Immature natural killer cell (primary cell): ENCODE measurements around the gene DAG1. TPM values are rescaled to one million over a fixed set of nuclear protein-coding genes. Genes with fewer than 3 reads are reported as not detected.

Experiments
- DNase-seq, 3 donors: peaks; one replicate each; pipeline ENCODE4 v3.0.0; 2022; ENCODE audit warnings: mixed read lengths in 1 of 3
- H3K27ac Mint-ChIP-seq, 6 donors: one replicate each; pipeline ENCODE4 v1.8.0; 2020; ENCODE audit warnings: mixed read lengths in 6 of 6, mild to moderate bottlenecking in 5 of 6, inconsistent platforms in 4 of 6, moderate library complexity in 3 of 6
- H3K27me3 Mint-ChIP-seq, 3 donors: one replicate each; pipeline ENCODE4 v1.8.0; 2020 to 2021; ENCODE audit warnings: low read depth in 3 of 3, mild to moderate bottlenecking in 3 of 3, mixed read lengths in 3 of 3, moderate library complexity in 3 of 3, inconsistent platforms in 1 of 3
- H3K36me3 Mint-ChIP-seq, 3 donors: one replicate each; pipeline ENCODE4 v1.8.0; 2020; ENCODE audit warnings: mixed read lengths in 3 of 3, inconsistent platforms in 2 of 3, mild to moderate bottlenecking in 2 of 3
- H3K4me1 Mint-ChIP-seq, 2 donors: one replicate each; pipeline ENCODE4 v1.8.0; 2020; ENCODE audit warnings: inconsistent platforms in 2 of 2, mild to moderate bottlenecking in 2 of 2, mixed read lengths in 2 of 2, moderate library complexity in 1 of 2
- H3K4me3 Mint-ChIP-seq, 5 donors: one replicate each; pipeline ENCODE4 v1.8.0; 2020; ENCODE audit warnings: mild to moderate bottlenecking in 5 of 5, mixed read lengths in 5 of 5, inconsistent platforms in 3 of 5, moderate library complexity in 3 of 5
- H3K9me3 Mint-ChIP-seq, 6 donors: one replicate each; pipeline ENCODE4 v1.8.0; 2020; ENCODE audit warnings: mild to moderate bottlenecking in 6 of 6, mixed read lengths in 6 of 6, inconsistent platforms in 4 of 6, moderate library complexity in 3 of 6
- polyA plus RNA-seq, 3 donors: library from polyadenylated mRNA; unstranded; fragments of 300-500 nt; fragmentation: Illumina TruSeq; gene quantifications; one replicate each; pipeline ENCODE4 v1.2.3, GENCODE V29; 2021

The DAG1 gene
- polyA plus RNA-seq: 1 to 10 TPM; 3.2 to 6.0 (median 3.7) TPM

DNA sequence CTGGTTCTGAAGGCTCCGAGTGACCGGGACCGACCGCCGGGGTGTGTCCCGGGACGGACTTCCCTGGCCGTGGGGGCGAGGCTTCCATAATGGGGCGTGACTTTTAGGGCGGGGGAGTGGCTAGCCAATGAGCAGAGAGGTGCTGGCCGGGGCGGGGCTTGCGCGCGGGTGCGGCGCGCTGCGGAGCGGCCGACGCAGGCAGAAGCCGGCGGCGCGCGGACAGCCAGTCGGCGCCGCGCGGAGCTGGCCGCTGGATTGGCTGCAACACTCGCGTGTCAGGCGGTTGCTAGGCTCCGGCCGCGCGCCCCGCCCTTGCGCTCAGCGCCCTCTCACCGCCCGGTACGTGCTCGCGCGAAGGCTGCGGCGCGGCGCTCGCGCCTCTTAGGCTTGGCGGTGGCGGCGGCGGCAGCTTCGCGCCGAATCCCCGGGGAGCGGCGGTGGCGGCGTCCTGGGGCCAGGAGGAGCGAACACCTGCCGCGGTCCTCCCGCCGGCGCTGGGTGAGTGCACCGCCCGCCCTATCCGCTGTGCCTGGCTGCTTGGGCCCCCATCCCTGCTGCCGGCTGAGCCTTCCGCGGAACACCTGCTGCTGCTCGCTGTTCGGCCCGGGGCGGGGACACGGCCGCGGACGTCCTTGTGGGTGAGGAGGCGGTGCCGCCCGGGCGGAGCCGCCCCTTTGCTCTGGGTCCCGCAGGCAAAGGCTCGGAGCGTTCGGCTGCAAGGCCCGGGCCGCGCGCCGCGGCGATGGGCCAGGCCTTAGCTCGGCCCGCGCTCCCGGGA is at the start of gene DAG1:
Gene DAG1, plus strand, starts transcription at position 332 of the 778 bp plus-strand sequence. CDS start 40,268 bp downstream, outside the sequence.
- peak; percentile 92 to 95 (median 95) for DNase-seq
- H3K27ac Mint-ChIP-seq: peak within 1 kb of the TSS; percentile 87 to 96 (median 93)
- peaks cover 0 to 5% (median 0%) of the 10 kb centered on the region in 3 donors for H3K36me3 Mint-ChIP-seq
- no peaks in the 10 kb centered on the region for H3K9me3 Mint-ChIP-seq
- H3K4me1 Mint-ChIP-seq: peaks cover 23% of the 10 kb centered on the region in 2 donors
- H3K4me3 Mint-ChIP-seq: peak within 1 kb of the TSS; percentile 88 to 91 (median 90)
- peaks cover 0 to 3% (median 1%) of the 10 kb centered on the region in 3 donors for H3K27me3 Mint-ChIP-seq

DNA sequence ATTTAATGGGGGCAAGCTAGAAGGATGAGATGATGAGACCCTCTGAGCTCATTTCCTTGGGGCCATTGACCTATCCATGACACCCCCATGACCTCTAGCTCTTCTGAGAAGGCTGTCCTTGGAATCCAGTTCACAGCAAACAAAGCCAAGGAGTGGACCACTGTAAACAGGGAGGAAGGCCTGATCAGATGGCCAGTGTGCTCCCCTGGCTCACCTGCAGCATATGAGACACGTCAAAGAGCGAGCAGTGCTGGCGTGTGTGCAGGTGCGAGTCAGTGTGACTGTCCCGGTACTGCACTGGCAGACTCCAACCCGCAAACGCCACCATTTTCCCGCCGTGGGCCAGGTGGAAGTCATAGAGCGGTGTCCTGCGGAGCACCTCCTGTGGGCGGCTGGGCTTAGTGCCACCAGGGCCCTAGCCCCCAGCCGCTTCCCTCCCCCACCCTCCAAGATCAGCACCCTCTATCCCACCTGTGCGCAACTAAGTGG is 48.1 kb upstream of the DAG1 start:
- H3K9me3 Mint-ChIP-seq: no peaks in the 10 kb centered on the region
- H3K4me3 Mint-ChIP-seq: peak overlapping the region; percentile 59 to 74 (median 70)
- peaks cover 63 to 66% of the 10 kb centered on the region in 2 donors for H3K4me1 Mint-ChIP-seq
- H3K27me3 Mint-ChIP-seq: peaks cover 0 to 2% (median 2%) of the 10 kb centered on the region in 3 donors
- H3K36me3 Mint-ChIP-seq: peaks cover 0 to 14% (median 7%) of the 10 kb centered on the region in 3 donors
- DNase-seq: peak in 1 of 3 donors; percentile 18
- peak overlapping the region in 5 of 6 donors; percentile 30 to 55 (median 40) for H3K27ac Mint-ChIP-seq

DNA sequence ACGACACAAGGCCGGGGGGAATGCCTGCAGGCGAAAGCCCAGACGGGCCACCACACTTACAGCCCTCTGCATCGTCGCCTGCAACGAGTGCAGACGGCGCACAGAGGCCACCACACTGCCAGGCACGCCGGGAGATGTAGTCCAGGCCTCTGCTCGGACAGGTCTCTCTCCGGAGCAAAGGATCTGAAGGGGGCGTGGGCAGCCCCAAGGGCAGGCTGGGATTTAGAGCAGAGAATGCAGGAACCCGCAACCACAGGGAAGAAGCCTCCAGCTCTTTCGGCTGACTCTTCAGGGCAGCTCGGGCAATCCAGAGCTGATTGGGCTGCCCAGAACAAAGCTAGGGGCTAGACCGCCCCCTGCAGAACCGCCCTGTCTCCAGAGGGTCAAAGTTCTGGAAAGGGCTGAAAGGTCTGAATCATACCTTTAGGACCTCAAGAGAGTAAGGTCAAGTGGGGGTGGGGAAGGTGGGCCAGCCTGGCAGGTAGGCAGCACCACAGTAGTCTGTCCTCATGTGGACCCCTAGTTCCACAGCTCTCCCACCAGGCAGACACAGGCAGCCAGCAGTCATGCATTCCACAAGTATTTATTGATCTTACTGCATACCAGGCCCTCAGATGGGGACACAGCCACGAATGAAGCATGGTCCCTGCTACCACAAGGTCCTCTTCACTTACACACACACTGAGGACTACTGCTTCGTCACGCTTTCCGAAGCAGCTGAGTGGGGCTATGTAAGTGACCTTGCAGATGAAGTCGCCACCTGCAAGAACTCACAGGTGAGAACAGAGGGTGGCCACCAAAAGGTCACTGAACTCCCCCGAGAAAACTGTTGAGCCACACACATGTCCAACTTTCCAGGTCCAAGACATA is 47.5 kb upstream of the DAG1 start, which contains the start of gene AMT:
Gene AMT, minus strand, starts transcription at position 95 of the 870 bp plus-strand sequence. Its CDS starts 23 bp downstream, at position 72.
- H3K36me3 Mint-ChIP-seq: peaks cover 0 to 14% (median 7%) of the 10 kb centered on the region in 3 donors
- no peak for DNase-seq
- H3K27me3 Mint-ChIP-seq: peaks cover 0 to 2% (median 0%) of the 10 kb centered on the region in 3 donors
- no peaks in the 10 kb centered on the region for H3K9me3 Mint-ChIP-seq
- H3K4me1 Mint-ChIP-seq: peaks cover 56 to 59% of the 10 kb centered on the region in 2 donors
- H3K4me3 Mint-ChIP-seq: peak within 1 kb of the TSS; percentile 59 to 74 (median 70)
- H3K27ac Mint-ChIP-seq: peak within 1 kb of the TSS in 5 of 6 donors; percentile 31 to 64 (median 51)

DNA sequence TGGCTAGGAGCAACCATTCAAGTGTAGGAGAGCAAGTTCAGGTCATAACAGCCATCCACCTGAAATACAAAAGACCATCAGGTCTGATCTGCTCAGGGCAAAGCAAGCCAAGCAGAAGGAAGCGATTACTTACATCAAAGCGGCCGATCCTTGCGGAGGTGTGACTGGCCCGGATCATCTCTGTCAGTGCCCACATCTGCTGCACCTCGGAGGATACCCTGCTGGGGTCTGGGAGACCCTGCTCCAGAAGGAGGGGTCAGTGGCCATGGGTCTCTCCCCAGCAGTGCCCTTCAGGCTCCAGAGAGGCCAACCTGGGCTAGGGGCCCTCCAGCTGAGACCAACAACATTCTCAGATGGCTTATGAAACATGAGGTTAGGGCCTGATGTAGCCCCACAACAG is 45.3 kb upstream of the DAG1 start:
- Mint-ChIP-seq H3K4me1 (peaks cover 51 to 53% of the 10 kb centered on the region in 2 donors), H3K4me3 (peak overlapping the region in 1 of 5 donors; percentile 10), H3K27me3 (peaks cover 0 to 10% (median 4%) of the 10 kb centered on the region in 3 donors), H3K36me3 (peaks cover 0 to 10% (median 5%) of the 10 kb centered on the region in 3 donors), H3K9me3 (no peaks in the 10 kb centered on the region), H3K27ac (peak overlapping the region in 3 of 6 donors; percentile 14 to 54 (median 48))
- DNase-seq: no peak

DNA sequence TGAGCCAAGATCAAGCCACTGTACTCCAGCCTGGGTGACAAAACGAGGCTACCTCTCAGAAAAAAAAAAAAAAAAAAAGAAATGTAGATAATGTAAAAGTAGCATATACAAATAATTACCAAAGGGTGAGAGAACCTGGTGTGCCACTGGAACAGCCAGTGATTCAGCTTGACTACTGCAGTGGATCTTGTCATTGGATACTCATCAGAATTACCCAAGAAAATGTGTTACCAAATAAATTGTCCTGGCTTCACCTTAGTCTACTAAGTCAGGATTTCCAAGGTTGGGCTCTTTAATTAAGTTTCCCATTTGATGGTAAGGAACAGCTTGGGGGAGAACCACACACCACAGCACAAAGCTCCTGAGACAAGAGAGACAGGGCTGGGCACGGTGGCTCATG is 42.5 kb upstream of the DAG1 start:
- H3K4me1 Mint-ChIP-seq: peaks cover 31 to 40% of the 10 kb centered on the region in 2 donors
- H3K27ac Mint-ChIP-seq: peak overlapping the region in 1 of 6 donors; percentile 72
- DNase-seq: no peak
- peaks cover 0 to 5% (median 4%) of the 10 kb centered on the region in 3 donors for H3K36me3 Mint-ChIP-seq
- peaks cover 0 to 9% (median 4%) of the 10 kb centered on the region in 3 donors for H3K27me3 Mint-ChIP-seq
- peak overlapping the region; percentile 68 to 98 (median 77) for H3K4me3 Mint-ChIP-seq
- no peaks in the 10 kb centered on the region for H3K9me3 Mint-ChIP-seq

DNA sequence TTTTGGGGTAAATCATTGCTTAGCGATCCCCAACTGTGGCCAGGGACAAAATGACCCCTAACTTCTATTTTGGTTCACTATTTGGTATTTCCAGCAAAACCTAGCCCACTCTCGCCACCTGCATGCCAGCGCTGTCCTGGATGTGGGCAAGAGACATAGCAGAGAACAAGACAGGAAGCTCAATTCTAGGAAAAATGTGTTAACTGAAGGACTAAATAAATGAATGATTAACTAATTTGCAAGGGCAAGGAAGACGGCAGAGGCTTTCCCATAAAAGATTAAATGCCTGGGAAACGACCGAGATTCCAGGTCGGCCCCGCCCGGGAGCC is 41.4 kb upstream of the DAG1 start:
- peaks cover 0 to 9% (median 4%) of the 10 kb centered on the region in 3 donors for H3K27me3 Mint-ChIP-seq
- no peak for DNase-seq
- no peaks in the 10 kb centered on the region for H3K9me3 Mint-ChIP-seq
- H3K27ac Mint-ChIP-seq: peak overlapping the region; percentile 91 to 96 (median 94)
- peaks cover 23 to 32% of the 10 kb centered on the region in 2 donors for H3K4me1 Mint-ChIP-seq
- peak overlapping the region; percentile 95 to 98 (median 97) for H3K4me3 Mint-ChIP-seq
- H3K36me3 Mint-ChIP-seq: peaks cover 0 to 5% (median 4%) of the 10 kb centered on the region in 3 donors

DNA sequence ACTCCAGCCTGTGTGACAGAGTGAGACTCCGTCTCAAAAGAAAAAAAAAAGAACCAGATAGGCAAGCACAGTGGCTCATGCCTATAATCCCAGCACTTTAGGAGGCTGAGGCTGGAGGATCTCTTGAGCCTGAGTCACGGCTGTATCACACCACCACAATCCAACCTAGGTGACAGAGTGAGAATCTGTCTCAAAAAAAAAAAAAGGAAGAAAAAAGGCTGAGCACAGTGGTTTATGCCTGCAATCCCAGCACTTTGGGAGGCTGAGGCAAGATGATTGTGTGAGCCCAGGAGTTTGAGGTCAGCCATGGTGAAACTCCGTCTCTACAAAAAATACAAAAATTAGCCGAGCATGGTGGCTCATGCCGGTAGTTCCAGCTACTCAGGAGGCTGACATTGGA is 35.3 kb upstream of the DAG1 start:
- no peaks in the 10 kb centered on the region for H3K36me3 Mint-ChIP-seq
- H3K27ac Mint-ChIP-seq: no peak overlapping the region
- H3K9me3 Mint-ChIP-seq: no peaks in the 10 kb centered on the region
- DNase-seq: no peak
- peaks cover 3 to 9% of the 10 kb centered on the region in 2 donors for H3K4me1 Mint-ChIP-seq
- H3K27me3 Mint-ChIP-seq: peaks cover 0 to under 1% (median 0%) of the 10 kb centered on the region in 3 donors
- no peak overlapping the region for H3K4me3 Mint-ChIP-seq

DNA sequence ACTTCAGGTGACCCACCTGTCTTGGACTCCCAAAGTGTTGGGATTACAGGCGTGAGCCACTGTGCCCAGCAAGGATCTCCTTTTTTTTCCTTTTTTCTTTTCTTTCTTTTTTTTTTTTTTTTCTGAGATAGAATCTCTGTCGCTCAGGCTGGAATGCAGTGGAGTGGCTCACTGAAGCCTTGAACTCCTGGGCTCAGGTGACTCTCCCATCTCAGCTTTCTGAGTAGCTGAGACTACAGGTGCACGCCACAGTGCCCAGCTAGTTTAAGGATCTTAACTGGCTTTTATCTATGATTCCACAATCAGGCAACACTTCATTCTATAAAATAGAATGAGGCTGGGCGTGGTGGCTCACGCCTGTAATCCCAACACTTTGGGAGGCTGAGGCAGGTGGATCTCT is 24.7 kb upstream of the DAG1 start:
- Mint-ChIP-seq H3K27me3 (peaks cover 0 to 2% (median 1%) of the 10 kb centered on the region in 3 donors), H3K9me3 (no peaks in the 10 kb centered on the region), H3K4me1 (peaks cover 15 to 16% of the 10 kb centered on the region in 2 donors), H3K27ac (peak overlapping the region in 3 of 6 donors; percentile 45 to 62 (median 56)), H3K36me3 (no peaks in the 10 kb centered on the region), H3K4me3 (no peak overlapping the region)
- no peak for DNase-seq

DNA sequence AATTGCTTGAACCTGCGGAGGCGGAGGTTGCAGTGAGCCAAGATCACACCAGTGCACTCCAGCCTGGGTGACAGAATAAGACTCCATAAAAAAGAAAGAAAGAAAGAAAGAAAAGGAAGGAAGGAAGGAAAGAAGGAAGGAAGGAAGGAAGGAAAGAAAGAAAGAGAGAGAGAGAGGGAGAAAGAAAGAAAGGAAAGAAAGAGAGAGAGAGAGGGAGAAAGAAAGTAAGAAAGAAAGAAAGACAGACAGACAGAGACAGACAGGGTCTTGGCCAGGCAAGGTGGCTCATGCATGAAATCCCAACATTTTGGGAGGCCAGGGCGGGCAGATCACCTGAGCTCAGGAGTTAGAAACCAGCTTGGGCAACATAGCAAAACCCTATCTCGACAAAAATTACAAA is 16.4 kb upstream of the DAG1 start:
- H3K27ac Mint-ChIP-seq: no peak overlapping the region
- H3K27me3 Mint-ChIP-seq: peaks cover 0 to 3% (median 0%) of the 10 kb centered on the region in 3 donors
- DNase-seq: no peak
- peaks cover 4 to 6% of the 10 kb centered on the region in 2 donors for H3K4me1 Mint-ChIP-seq
- H3K4me3 Mint-ChIP-seq: no peak overlapping the region
- no peaks in the 10 kb centered on the region for H3K36me3 Mint-ChIP-seq
- H3K9me3 Mint-ChIP-seq: no peaks in the 10 kb centered on the region

DNA sequence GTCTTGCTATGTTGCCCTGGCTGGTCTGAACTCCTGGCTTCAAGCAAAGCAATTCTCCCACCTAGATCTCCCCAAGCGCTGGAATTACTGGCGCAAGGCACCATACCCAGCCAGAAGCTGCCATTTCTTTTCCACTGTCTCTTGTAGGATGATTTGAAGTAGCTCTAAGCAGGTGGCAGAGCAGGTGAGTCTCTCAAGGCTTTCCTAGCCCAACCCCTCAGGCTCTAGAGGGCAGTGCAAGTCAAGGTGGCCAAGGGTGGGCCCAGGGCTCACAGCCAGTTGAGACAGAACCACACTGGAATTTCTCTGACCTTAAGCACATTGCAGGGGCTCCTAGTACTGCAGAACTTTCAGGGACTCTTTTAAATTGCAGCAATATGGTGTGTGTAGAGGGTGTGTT is 15.6 kb upstream of the DAG1 start:
- H3K4me3 Mint-ChIP-seq: no peak overlapping the region
- H3K27ac Mint-ChIP-seq: no peak overlapping the region
- no peaks in the 10 kb centered on the region for H3K36me3 Mint-ChIP-seq
- H3K9me3 Mint-ChIP-seq: no peaks in the 10 kb centered on the region
- no peak for DNase-seq
- peaks cover 0 to 3% (median 2%) of the 10 kb centered on the region in 3 donors for H3K27me3 Mint-ChIP-seq
- no peaks in the 10 kb centered on the region for H3K4me1 Mint-ChIP-seq

DNA sequence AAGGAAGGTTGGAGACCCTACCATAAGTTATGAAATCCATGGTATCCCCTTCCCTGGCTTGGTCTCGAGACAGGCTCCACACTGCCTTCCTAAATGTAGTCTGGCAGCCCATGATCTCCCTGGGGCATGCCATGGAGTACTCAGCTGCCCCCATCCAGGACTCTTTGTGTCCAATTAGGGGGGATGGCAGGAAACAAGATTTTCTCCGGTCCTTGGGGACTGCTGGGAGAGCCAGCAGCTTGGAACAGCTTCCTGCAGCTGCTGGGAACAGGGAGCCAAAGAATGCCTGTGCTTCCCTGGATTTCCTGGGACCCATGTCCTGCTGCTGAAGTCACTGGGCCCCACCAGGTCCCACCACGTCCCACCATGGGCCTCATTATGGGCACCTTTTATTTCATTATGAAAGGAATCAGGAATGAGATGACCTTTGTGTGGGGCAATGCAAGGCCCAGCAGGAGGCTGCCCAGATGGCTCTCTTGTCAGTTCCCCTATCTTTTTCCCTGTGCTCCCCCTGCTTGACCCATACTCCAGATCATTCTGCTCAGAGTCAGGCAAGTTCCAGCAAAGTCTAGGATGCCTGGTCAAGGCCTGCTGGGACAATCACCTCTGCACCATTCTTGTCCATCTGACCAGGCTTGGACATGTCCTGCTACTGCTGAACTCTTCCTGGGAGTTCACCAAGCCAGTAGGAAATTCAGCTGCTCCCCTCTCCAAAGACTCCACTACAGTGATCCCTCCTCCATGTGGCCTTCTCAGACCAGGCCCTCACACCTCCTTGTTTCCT is 15.0 kb upstream of the DAG1 start:
- H3K9me3 Mint-ChIP-seq: no peaks in the 10 kb centered on the region
- H3K36me3 Mint-ChIP-seq: no peaks in the 10 kb centered on the region
- peak overlapping the region in 2 of 6 donors; percentile 30 to 39 for H3K27ac Mint-ChIP-seq
- no peaks in the 10 kb centered on the region for H3K4me1 Mint-ChIP-seq
- peaks cover 0 to 3% (median 2%) of the 10 kb centered on the region in 3 donors for H3K27me3 Mint-ChIP-seq
- DNase-seq: no peak
- H3K4me3 Mint-ChIP-seq: no peak overlapping the region

DNA sequence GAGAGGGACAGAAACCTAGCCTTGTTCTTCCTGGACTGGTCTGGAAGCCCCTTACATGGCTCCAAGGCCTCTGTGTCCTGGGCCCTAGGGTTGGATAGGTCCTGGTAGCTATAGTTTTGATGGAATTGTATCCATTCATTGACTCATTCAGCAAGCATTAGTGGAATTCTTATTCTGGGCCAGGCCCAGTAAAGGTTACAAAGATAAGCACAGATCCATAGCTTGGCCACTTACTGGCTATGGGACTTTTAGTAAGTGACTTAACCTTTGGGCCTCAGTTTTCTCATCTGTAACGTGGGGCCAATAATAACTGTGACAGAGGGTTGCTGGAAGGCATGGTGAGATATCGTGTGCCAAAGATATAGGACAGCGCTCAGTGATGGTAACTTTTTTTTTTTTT is 13.6 kb upstream of the DAG1 start:
- DNase-seq: no peak
- Mint-ChIP-seq H3K4me1 (no peaks in the 10 kb centered on the region), H3K27ac (no peak overlapping the region), H3K4me3 (no peak overlapping the region), H3K9me3 (no peaks in the 10 kb centered on the region), H3K27me3 (peaks cover 0 to 3% (median 2%) of the 10 kb centered on the region in 3 donors), H3K36me3 (no peaks in the 10 kb centered on the region)
